SU-DHL-6 (cell line): ENCODE measurements around the gene GNPTG.

Source experiments
- H2AFZ ChIP-seq: fragments of 200-600 bp; sonication (generic); 2 replicates; pipeline ENCODE4 v1.6.1; 2014; ENCODE audit warnings: low read depth, mild to moderate bottlenecking, moderate library complexity, mixed read lengths, antibody characterized with exemption, low read length; ENCODE audit not compliant: severe bottlenecking
- H3F3A ChIP-seq: fragments of 200-600 bp; shearing (Covaris generic); 2 replicates; pipeline ENCODE4 v1.6.0; 2016; ENCODE audit warnings: antibody characterized with exemption, mild to moderate bottlenecking; ENCODE audit not compliant: insufficient read depth
- H3K27ac ChIP-seq: fragments of 200-600 bp; sonication (generic); 2 replicates; pipeline ENCODE4 v1.5.1; 2016; ENCODE audit warnings: low read depth, mild to moderate bottlenecking, low read length, moderate library complexity, mixed read lengths
- H3K27me3 ChIP-seq: fragments of 200-600 bp; sonication (generic), shearing (Covaris generic); 2 replicates; pipeline ENCODE4 v1.6.0; 2014; ENCODE audit warnings: mild to moderate bottlenecking, low read length
- H3K36me3 ChIP-seq: fragments of 200-600 bp; sonication (generic); 2 replicates; pipeline ENCODE4 v1.6.1; 2014; ENCODE audit warnings: mild to moderate bottlenecking, low read length, mixed read lengths
- H3K4me2 ChIP-seq: fragments of 300-600, 200-600 bp; shearing (Covaris generic), sonication (generic); 2 replicates; pipeline ENCODE4 v1.6.0; 2014; ENCODE audit warnings: low read length, low read depth, mild to moderate bottlenecking; ENCODE audit not compliant: poor library complexity, severe bottlenecking
- H3K4me3 ChIP-seq: fragments of 200-600 bp; sonication (generic); 2 replicates; pipeline ENCODE4 v1.5.1; 2014; ENCODE audit warnings: antibody characterized with exemption, low read length, mild to moderate bottlenecking, mixed read lengths; ENCODE audit not compliant: insufficient read depth, poor library complexity, severe bottlenecking
- H3K79me2 ChIP-seq: fragments of 200-600 bp; sonication (generic); 2 replicates; pipeline ENCODE4 v1.6.1; 2014; ENCODE audit warnings: mild to moderate bottlenecking, low read length, moderate library complexity; ENCODE audit not compliant: insufficient read depth
- H3K9ac ChIP-seq: fragments of 200-600 bp; sonication (generic); 2 replicates; pipeline ENCODE4 v1.7.0; 2014; ENCODE audit warnings: mild to moderate bottlenecking, low read length
- H3K9me2 ChIP-seq: fragments of 200-600 bp; sonication (generic); replicated peaks from 2 replicates; pipeline ENCODE4 v1.6.1; 2014; ENCODE audit warnings: low read length; ENCODE audit not compliant: insufficient read depth
- H3K9me3 ChIP-seq: fragments of 200-600 bp; sonication (generic); 2 replicates; pipeline ENCODE4 v1.6.1; 2014; ENCODE audit warnings: low read length, mixed read lengths; ENCODE audit not compliant: insufficient read depth
- H4K20me1 ChIP-seq: fragments of 200-600 bp; sonication (generic); 2 replicates; pipeline ENCODE4 v1.6.1; 2014; ENCODE audit warnings: low read depth, mild to moderate bottlenecking, antibody characterized with exemption, low read length, moderate library complexity, mixed read lengths
- EZH2phosphoT487 ChIP-seq: fragments of 200-600 bp; sonication (generic), shearing (Covaris generic); conservative IDR thresholded peaks from 2 replicates; pipeline ENCODE4 v1.6.1; 2018; ENCODE audit warnings: mild to moderate bottlenecking, antibody characterized with exemption, low read length, moderate library complexity, mixed read lengths
- TF ChIP-seq, protein P1 (sequence below): fragments of 200-600 bp; sonication (generic); IDR thresholded peaks from one replicate; pipeline ENCODE4 v1.5.1; 2017; ENCODE audit warnings: antibody characterized with exemption, mild to moderate bottlenecking, low read length, moderate library complexity; ENCODE audit not compliant: insufficient read depth, poor library complexity, severe bottlenecking

Gene GNPTG

GRCh38 chr16:1378804-1379303, 27.1 kb downstream of the GNPTG start:
- no peak for TF ChIP-seq EZH2phosphoT487
- TF ChIP-seq, protein P1, sequence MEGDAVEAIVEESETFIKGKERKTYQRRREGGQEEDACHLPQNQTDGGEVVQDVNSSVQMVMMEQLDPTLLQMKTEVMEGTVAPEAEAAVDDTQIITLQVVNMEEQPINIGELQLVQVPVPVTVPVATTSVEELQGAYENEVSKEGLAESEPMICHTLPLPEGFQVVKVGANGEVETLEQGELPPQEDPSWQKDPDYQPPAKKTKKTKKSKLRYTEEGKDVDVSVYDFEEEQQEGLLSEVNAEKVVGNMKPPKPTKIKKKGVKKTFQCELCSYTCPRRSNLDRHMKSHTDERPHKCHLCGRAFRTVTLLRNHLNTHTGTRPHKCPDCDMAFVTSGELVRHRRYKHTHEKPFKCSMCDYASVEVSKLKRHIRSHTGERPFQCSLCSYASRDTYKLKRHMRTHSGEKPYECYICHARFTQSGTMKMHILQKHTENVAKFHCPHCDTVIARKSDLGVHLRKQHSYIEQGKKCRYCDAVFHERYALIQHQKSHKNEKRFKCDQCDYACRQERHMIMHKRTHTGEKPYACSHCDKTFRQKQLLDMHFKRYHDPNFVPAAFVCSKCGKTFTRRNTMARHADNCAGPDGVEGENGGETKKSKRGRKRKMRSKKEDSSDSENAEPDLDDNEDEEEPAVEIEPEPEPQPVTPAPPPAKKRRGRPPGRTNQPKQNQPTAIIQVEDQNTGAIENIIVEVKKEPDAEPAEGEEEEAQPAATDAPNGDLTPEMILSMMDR, result no peak
- no peaks in the 10 kb centered on the region for H4K20me1 ChIP-seq
- H3K4me2 ChIP-seq, result peak overlapping the region; percentile 57
- peak overlapping the region; percentile 76 for H3K4me3 ChIP-seq
- H3K27ac ChIP-seq, result no peak overlapping the region; the same call in 1 of the 2 replicates
- peaks cover 11% of the 10 kb centered on the region; the same call in 1 of the 2 replicates for H3K79me2 ChIP-seq
- H3K9me3 ChIP-seq, result no peaks in the 10 kb centered on the region
- H3K9ac ChIP-seq, result peak overlapping the region; percentile 79
- peak overlapping the region; percentile 69 for H2AFZ ChIP-seq
- no peaks in the 10 kb centered on the region for H3F3A ChIP-seq
- H3K27me3 ChIP-seq, result no peaks in the 10 kb centered on the region
- H3K36me3 ChIP-seq, result no peaks in the 10 kb centered on the region
- no peaks in the 10 kb centered on the region for H3K9me2 ChIP-seq

DNA sequence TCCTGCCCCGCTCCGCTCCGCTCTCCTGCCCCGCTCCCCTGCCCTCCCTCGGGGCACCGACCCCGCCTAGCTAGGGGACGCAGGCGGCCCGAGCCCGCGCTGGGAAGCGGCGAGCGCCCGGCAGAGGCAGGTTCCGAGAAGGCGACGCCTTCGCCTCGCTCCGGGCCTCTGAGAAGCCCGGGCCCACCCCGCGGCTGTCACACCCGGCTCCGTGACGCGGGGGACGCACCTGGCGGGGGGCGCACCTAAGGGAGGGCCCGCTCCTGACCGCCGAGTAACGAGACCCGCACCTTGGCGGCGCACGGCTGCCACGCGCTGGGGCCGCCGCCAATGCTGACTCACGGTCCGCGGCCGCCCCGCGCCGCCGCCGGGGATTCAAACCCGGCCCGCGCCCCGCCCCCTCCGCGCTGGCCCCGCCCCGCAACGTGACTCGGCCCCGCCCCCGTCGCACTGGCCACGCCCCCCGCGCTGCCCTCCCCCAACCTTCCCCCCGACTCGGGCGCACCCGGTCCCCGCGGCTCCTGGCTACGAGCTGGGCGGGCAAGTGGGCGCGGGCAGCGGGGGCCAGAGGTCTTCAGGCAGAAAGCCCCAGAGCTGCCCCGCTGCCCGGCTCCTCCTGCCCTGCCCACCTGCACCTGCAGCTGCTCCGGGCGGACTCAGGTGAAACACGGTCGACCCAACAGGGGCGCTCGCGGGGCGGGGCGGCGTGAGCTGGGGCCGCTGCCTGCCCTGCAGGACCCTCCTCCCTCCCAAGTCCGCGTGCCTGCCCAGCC, 27.8 kb downstream of the GNPTG start:
- Histone ChIP-seq H3K27me3 (no peaks in the 10 kb centered on the region), H3K27ac (no peak overlapping the region; the same call in 1 of the 2 replicates), H3K4me3 (peak overlapping the region; percentile 76), H3F3A (no peaks in the 10 kb centered on the region), H3K9ac (peak overlapping the region; percentile 79), H3K4me2 (peak overlapping the region; percentile 57), H3K9me2 (no peaks in the 10 kb centered on the region), H4K20me1 (no peaks in the 10 kb centered on the region), H2AFZ (peak overlapping the region; percentile 83), H3K36me3 (no peaks in the 10 kb centered on the region), H3K79me2 (peaks cover 11% of the 10 kb centered on the region; the same call in 1 of the 2 replicates), H3K9me3 (no peaks in the 10 kb centered on the region)
- no peak for TF ChIP-seq EZH2phosphoT487
- TF ChIP-seq, protein P1, result peak; percentile 12

DNA sequence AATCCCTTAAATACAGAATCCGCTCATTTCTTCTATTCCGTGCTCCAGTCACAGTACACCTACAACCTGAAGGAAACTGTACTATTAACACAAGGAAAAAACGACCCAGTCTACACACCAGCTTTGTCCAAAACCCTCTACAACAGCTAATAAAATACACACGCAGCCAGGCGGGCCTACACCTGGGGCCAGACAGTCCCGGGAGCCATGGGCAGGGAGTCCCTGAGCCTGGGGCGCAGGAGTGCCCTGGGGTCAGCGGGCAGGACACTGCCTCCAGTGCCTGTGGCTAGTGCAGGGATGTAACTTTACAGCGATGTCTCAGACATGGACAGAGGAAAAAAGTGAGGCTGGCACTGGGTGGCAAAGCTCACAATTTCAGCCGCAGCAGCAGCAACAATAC, 28.5 kb downstream of the GNPTG start:
- H3F3A ChIP-seq, result no peaks in the 10 kb centered on the region
- TF ChIP-seq, protein P1, result no peak
- no peak for TF ChIP-seq EZH2phosphoT487
- peak overlapping the region; percentile 57 for H3K4me2 ChIP-seq
- peak overlapping the region; percentile 52 for H3K4me3 ChIP-seq
- H3K79me2 ChIP-seq, result peaks cover 11% of the 10 kb centered on the region; the same call in 1 of the 2 replicates
- no peaks in the 10 kb centered on the region for H3K9me3 ChIP-seq
- H3K36me3 ChIP-seq, result no peaks in the 10 kb centered on the region
- H3K9me2 ChIP-seq, result no peaks in the 10 kb centered on the region
- H4K20me1 ChIP-seq, result no peaks in the 10 kb centered on the region
- peak overlapping the region; percentile 83 for H2AFZ ChIP-seq
- H3K27me3 ChIP-seq, result no peaks in the 10 kb centered on the region
- H3K9ac ChIP-seq, result peak overlapping the region; percentile 79
- H3K27ac ChIP-seq, result no peak overlapping the region
